Neuronal stem cell (in vitro differentiated cells): ENCODE measurements around the gene RAB40C.
A peak's percentile ranks its signal among the peaks of the same experiment; 100 is the strongest.

Source experiments
- DNase-seq: peaks from one replicate; pipeline ENCODE4 v3.0.0-alpha.2; 2013; ENCODE audit warnings: low spot score
- H2AFZ ChIP-seq: one replicate; pipeline ENCODE4 v1.6.1; 2013; ENCODE audit warnings: mild to moderate bottlenecking, low read length, inconsistent platforms
- H2AK5ac ChIP-seq: 2 replicates; pipeline ENCODE4 v1.6.1; 2013; ENCODE audit warnings: low read depth, mild to moderate bottlenecking, inconsistent platforms, low read length, moderate library complexity, mixed read lengths
- H2BK120ac ChIP-seq: 2 replicates; pipeline ENCODE4 v1.6.1; 2013; ENCODE audit warnings: low read depth, mild to moderate bottlenecking, inconsistent platforms, low read length, moderate library complexity, mixed read lengths
- H2BK12ac ChIP-seq: one replicate; pipeline ENCODE4 v1.6.1; 2013; ENCODE audit warnings: low read length, inconsistent platforms
- H2BK15ac ChIP-seq: 2 replicates; pipeline ENCODE4 v1.6.1; 2013; ENCODE audit warnings: mild to moderate bottlenecking, low read length, inconsistent platforms, mixed read lengths
- H2BK5ac ChIP-seq: one replicate; pipeline ENCODE4 v1.6.1; 2013; ENCODE audit warnings: inconsistent platforms, mild to moderate bottlenecking, low read length, moderate library complexity
- H3K14ac ChIP-seq: one replicate; pipeline ENCODE4 v1.6.1; 2013; ENCODE audit warnings: low read length, inconsistent platforms
- H3K18ac ChIP-seq: 2 replicates; pipeline ENCODE4 v1.6.1; 2013; ENCODE audit warnings: low read length, inconsistent platforms
- H3K23ac ChIP-seq: 2 replicates; pipeline ENCODE4 v1.6.1; 2013; ENCODE audit warnings: low read depth, mild to moderate bottlenecking, mixed read lengths, low read length, inconsistent platforms; ENCODE audit not compliant: poor library complexity
- H3K27ac ChIP-seq: replicated peaks from 3 replicates; pipeline ENCODE4 v1.5.1; 2013; ENCODE audit warnings: low read length, inconsistent platforms
- H3K27me3 ChIP-seq, 3 experiments: 2 replicates each; pipeline ENCODE4 v1.6.1; 2013; ENCODE audit warnings: low read length in 3 of 3, mild to moderate bottlenecking in 2 of 3, inconsistent platforms in 1 of 3, low read depth in 1 of 3, mixed read lengths in 1 of 3, moderate library complexity in 1 of 3; ENCODE audit not compliant: control insufficient read depth in 3 of 3, insufficient read depth in 3 of 3
- H3K36me3 ChIP-seq, 2 donors: replicated peaks in 1 of 2; 2 replicates each; pipeline ENCODE4 v1.6.1; 2013; ENCODE audit warnings: low read length in 2 of 2; ENCODE audit not compliant: control insufficient read depth in 2 of 2, insufficient read depth in 2 of 2
- H3K4ac ChIP-seq: 2 replicates; pipeline ENCODE4 v1.6.1; 2013; ENCODE audit warnings: inconsistent platforms, mild to moderate bottlenecking, low read length, moderate library complexity
- H3K4me1 ChIP-seq, 2 donors: 1 replicate in 1 of 2; 2 replicates in 1 of 2; pipeline ENCODE4 v1.6.1; 2013; ENCODE audit warnings: low read length in 2 of 2, low read depth in 1 of 2; ENCODE audit not compliant: control insufficient read depth in 2 of 2, insufficient read depth in 1 of 2
- H3K4me2 ChIP-seq: one replicate; pipeline ENCODE4 v1.6.1; 2013; ENCODE audit warnings: mild to moderate bottlenecking, low read length, inconsistent platforms; ENCODE audit not compliant: insufficient read depth, poor library complexity, severe bottlenecking
- H3K4me3 ChIP-seq, 2 donors: 2 replicates each; pipeline ENCODE4 v1.5.1; 2013; ENCODE audit warnings: low read length in 2 of 2, mild to moderate bottlenecking in 2 of 2, inconsistent platforms in 1 of 2, moderate library complexity in 1 of 2
- H3K79me1 ChIP-seq: one replicate; pipeline ENCODE4 v1.6.1; 2013; ENCODE audit warnings: low read depth, mild to moderate bottlenecking, inconsistent platforms, low read length, moderate library complexity
- H3K9ac ChIP-seq: one replicate; pipeline ENCODE4 v1.6.1; 2013; ENCODE audit warnings: mild to moderate bottlenecking, low read depth, low read length, inconsistent platforms; ENCODE audit not compliant: poor library complexity
- H3K9me3 ChIP-seq, 2 donors: replicated peaks in 1 of 2; 2 replicates each; pipeline versions ENCODE3 to v1.6.1; 2013; ENCODE audit warnings: low read length in 2 of 2, mild to moderate bottlenecking in 2 of 2, inconsistent platforms in 1 of 2, low read depth in 1 of 2, mixed read lengths in 1 of 2, moderate library complexity in 1 of 2; ENCODE audit not compliant: control insufficient read depth in 2 of 2, insufficient read depth in 1 of 2
- H4K8ac ChIP-seq: one replicate; pipeline ENCODE4 v1.6.1; 2013; ENCODE audit warnings: low read depth, mild to moderate bottlenecking, inconsistent platforms, low read length, moderate library complexity
- H4K91ac ChIP-seq: one replicate; pipeline ENCODE4 v1.6.1; 2013; ENCODE audit warnings: low read length, low read depth, mild to moderate bottlenecking, inconsistent platforms; ENCODE audit not compliant: poor library complexity
- WGBS, 2 donors: extraction: QIAGEN DNeasy Blood & Tissue Kit; methylation state at CpG; one replicate each; pipeline ENCODE4 v1.1.7; 2013; ENCODE audit warnings: missing lambda C conversion rate in 2 of 2, mixed read lengths in 1 of 2; ENCODE audit not compliant: insufficient read length in 2 of 2, insufficient replicate concordance in 1 of 2; ENCODE audit errors: extremely low coverage in 2 of 2; 5-methylcytosine and 5-hydroxymethylcytosine counted together

RAB40C gene

GRCh38 chr16:554640-555365, 35.1 kb upstream of the RAB40C start:
- H2AK5ac ChIP-seq, result no peak overlapping the region

DNA sequence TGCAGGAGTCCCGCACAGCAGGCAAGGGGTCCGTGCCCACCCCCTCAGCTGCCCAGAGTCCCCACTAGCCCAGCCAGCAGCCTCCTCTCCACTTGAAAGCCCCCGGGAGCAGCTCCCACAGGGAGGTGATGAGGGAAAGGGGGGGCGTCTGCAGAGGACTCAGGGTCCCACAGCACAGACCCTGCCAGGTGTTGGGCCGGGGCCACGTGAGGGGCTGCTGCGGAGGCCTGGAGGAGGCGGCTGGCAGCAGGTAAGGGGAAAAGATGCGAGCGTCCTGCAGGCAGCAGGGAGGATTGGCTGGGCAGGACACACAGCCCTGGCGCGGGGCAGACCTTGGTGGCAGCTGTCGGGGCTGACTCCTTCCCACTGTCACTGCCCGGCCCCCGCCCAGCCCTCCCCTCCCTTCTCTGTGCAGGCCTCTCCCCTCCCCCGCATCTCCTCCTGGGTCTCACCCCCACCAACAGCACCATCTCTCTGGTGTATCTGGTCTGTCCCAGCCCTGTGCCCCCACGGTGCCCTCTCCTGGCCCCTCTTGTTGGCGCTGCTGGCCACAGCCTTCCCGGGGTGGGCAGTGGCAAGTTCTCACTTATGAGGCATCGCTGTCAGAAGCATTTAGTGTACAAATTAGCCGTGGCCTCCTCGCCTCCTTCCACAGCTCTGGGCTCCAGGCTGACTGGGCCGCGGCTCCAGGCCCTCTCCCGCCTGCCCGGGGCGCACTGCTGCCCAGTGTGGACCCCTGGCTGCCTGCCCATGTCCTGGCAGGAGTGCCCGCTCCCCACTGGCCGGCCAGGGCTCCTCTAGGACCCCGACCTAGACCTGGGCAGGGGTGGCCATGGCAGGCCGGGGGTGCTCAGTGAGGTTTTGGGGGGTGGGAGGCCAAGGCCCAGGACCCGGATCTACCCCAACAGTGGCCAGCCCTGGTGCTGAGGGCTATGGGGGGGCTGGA, 34.1 kb upstream of the RAB40C start:
- peaks cover 9% of the 10 kb centered on the region for H3K79me1 ChIP-seq
- no peak overlapping the region for H4K8ac ChIP-seq

More at GRCh38 chr16:554640-555365, 35.1 kb upstream of the RAB40C start:
- Histone ChIP-seq H2AFZ (no peak overlapping the region), H3K4ac (no peak overlapping the region), H3K14ac (peak overlapping the region; percentile 38), H2BK5ac (no peak overlapping the region), H3K27me3 (peaks cover 6 to 27% (median 18%) of the 10 kb centered on the region in 3 experiments), H3K23ac (peak overlapping the region; percentile 73), H3K79me1 (peaks cover 9% of the 10 kb centered on the region), H3K9me3 (no peaks in the 10 kb centered on the region), H3K9ac (no peak overlapping the region), H4K91ac (no peak overlapping the region), H3K18ac (peak overlapping the region; percentile 57), H3K4me3 (no peak overlapping the region), H2BK120ac (peak overlapping the region; percentile 31), H2BK12ac (no peak overlapping the region), H3K4me1 (peaks cover 0 to 7% of the 10 kb centered on the region in 2 donors), H3K4me2 (no peak overlapping the region), H3K36me3 (peaks cover 2 to 15% of the 10 kb centered on the region in 2 donors), H3K27ac (no peak overlapping the region), H2BK15ac (no peak overlapping the region), H4K8ac (no peak overlapping the region)
- no CpG with 5 or more reads among the region's 54 CpGs for WGBS, 2 donors
- no peak for DNase-seq

DNA sequence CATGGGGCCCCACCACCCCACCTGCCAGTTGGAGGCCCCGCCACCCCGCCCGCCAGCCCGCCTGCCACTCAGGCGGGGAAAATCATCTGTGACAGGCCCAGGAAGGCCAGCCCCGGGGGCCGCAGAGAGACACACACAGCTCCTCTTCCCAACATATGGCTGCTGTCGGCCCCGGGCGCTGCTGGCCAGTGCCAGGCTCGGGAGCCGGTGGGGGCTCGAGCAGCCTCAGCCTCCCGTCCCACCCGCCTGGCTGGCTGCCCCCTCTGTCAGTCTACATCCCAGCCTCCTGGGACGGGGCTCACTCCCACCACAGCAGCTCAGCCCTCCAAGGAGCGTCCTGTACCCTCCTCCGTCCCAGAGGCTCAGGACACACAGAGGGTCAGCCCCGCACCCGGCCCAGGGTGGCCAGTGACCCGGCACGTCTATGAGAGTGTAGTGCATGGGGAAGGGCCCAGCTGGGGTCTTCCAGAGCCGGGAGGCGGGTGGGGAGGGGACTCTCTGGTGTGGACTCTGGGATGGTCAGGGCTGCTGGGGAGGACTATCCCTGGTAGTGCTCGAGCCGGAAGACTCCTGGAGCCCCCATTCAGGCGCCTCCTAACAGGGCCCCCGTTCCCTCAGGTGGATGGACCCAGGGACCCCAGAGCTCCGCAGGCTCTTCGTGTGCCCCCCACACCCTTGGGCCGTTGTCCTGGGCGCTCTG, 33.2 kb upstream of the RAB40C start:
- Histone ChIP-seq H2AFZ (no peak overlapping the region), H3K9ac (no peak overlapping the region), H3K27ac (no peak overlapping the region), H3K14ac (no peak overlapping the region), H2BK15ac (no peak overlapping the region), H2AK5ac (peak overlapping the region; percentile 75), H3K79me1 (peaks cover 6% of the 10 kb centered on the region), H4K91ac (no peak overlapping the region), H2BK5ac (no peak overlapping the region), H3K4me3 (no peak overlapping the region), H3K27me3 (peaks cover 14 to 41% (median 35%) of the 10 kb centered on the region in 3 experiments), H2BK12ac (peak overlapping the region; percentile 90), H3K4me2 (no peak overlapping the region), H3K23ac (no peak overlapping the region), H4K8ac (no peak overlapping the region), H2BK120ac (no peak overlapping the region), H3K18ac (no peak overlapping the region), H3K4me1 (peaks cover 0 to 10% of the 10 kb centered on the region in 2 donors), H3K9me3 (no peaks in the 10 kb centered on the region), H3K36me3 (peaks cover 2 to 9% of the 10 kb centered on the region in 2 donors), H3K4ac (no peak overlapping the region)
- DNase-seq, result no peak
- no CpG with 5 or more reads among the region's 32 CpGs for WGBS, 2 donors

More for the DNA sequence above, 34.1 kb upstream of the RAB40C start:
- no peak overlapping the region for H3K23ac ChIP-seq
- H2BK15ac ChIP-seq, result no peak overlapping the region
- no peak overlapping the region for H3K27ac ChIP-seq
- H3K9me3 ChIP-seq, result no peaks in the 10 kb centered on the region
- H3K4me1 ChIP-seq, result peaks cover 0 to 7% of the 10 kb centered on the region in 2 donors
- H3K9ac ChIP-seq, result no peak overlapping the region
- H3K4me2 ChIP-seq, result no peak overlapping the region
- no peak overlapping the region for H3K14ac ChIP-seq
- no peak overlapping the region for H3K4ac ChIP-seq
- peaks cover 2 to 15% of the 10 kb centered on the region in 2 donors for H3K36me3 ChIP-seq
- no peak for DNase-seq
- H4K91ac ChIP-seq, result no peak overlapping the region
- H3K27me3 ChIP-seq, result peaks cover 10 to 33% (median 27%) of the 10 kb centered on the region in 3 experiments
- H2AK5ac ChIP-seq, result peak overlapping the region; percentile 56
- H2AFZ ChIP-seq, result no peak overlapping the region
- no peak overlapping the region for H2BK12ac ChIP-seq
- WGBS, 2 donors, result no CpG with 5 or more reads among the region's 32 CpGs
- no peak overlapping the region for H2BK5ac ChIP-seq
- no peak overlapping the region for H3K4me3 ChIP-seq
- H3K18ac ChIP-seq, result no peak overlapping the region
- no peak overlapping the region for H2BK120ac ChIP-seq
